Keratinocyte (primary cell): ENCODE measurements around the gene KIF3A.

Source experiments
- EZH2 ChIP-seq: IDR thresholded peaks from one replicate; pipeline ENCODE4 v1.6.1; 2012; ENCODE audit warnings: inconsistent platforms, mild to moderate bottlenecking, low read length, moderate library complexity
- TF ChIP-seq, protein P1 (sequence below), 3 experiments: IDR thresholded peaks in 1 of 3; conservative IDR thresholded peaks in 1 of 3; optimal IDR thresholded peaks in 1 of 3; 2 replicates in 2 of 3; 3 replicates in 1 of 3; pipeline versions ENCODE3 to v1.5.1; 2011; ENCODE audit warnings: low read length in 3 of 3, mild to moderate bottlenecking in 3 of 3, moderate library complexity in 2 of 3, control low read depth in 1 of 3, inconsistent platforms in 1 of 3; ENCODE audit not compliant: insufficient read depth in 2 of 3; ENCODE audit errors: extremely low read depth in 1 of 3

DNA sequence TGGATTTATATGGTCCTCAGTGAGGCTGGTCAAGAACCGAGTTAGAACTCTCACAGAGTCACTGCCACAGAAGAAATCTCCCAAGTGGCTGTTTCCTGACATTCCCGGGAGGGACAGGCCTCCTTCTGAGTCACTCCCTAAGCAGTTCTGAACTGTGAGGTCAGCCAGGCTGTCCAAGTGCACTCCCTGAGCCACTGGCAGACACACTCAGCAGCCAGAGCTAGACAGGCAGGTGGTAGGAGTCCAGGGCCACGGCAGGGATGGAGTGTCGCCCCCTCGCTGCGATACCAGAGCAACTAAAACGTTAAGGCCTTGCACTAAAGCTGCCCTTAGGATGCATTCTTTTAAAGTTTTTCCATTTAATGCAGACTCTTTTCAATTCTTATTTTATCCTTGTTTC lies 60.2 kb downstream of the KIF3A start:
- TF ChIP-seq, protein P1, sequence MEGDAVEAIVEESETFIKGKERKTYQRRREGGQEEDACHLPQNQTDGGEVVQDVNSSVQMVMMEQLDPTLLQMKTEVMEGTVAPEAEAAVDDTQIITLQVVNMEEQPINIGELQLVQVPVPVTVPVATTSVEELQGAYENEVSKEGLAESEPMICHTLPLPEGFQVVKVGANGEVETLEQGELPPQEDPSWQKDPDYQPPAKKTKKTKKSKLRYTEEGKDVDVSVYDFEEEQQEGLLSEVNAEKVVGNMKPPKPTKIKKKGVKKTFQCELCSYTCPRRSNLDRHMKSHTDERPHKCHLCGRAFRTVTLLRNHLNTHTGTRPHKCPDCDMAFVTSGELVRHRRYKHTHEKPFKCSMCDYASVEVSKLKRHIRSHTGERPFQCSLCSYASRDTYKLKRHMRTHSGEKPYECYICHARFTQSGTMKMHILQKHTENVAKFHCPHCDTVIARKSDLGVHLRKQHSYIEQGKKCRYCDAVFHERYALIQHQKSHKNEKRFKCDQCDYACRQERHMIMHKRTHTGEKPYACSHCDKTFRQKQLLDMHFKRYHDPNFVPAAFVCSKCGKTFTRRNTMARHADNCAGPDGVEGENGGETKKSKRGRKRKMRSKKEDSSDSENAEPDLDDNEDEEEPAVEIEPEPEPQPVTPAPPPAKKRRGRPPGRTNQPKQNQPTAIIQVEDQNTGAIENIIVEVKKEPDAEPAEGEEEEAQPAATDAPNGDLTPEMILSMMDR (optimal IDR thresholded peaks at IDR 0.05 in 1 of 3, IDR thresholded peaks at IDR 0.05 in 1 of 3, conservative IDR thresholded peaks at IDR 0.05 in 1 of 3; ENCODE audit: extremely low read depth in 1 of 3, insufficient read depth in 2 of 3, low read length in 3 of 3): peak in 1 of 3 experiments; percentile 32
- TF ChIP-seq EZH2: no peak
